Endothelial cell of umbilical vein (primary cell): Measurements from ENCODE around the gene TGM3.

Experiments
- CTCF ChIP-seq, 2 donors: IDR thresholded peaks; 1 replicate in 1 of 2; 2 replicates in 1 of 2; pipeline ENCODE4 v1.5.1; 2011; ENCODE audit warnings: low read length in 2 of 2, mild to moderate bottlenecking in 2 of 2, moderate library complexity in 2 of 2, control low read depth in 1 of 2, inconsistent platforms in 1 of 2, low read depth in 1 of 2; ENCODE audit not compliant: insufficient read depth in 1 of 2; ENCODE audit errors: extremely low read depth in 1 of 2
- EZH2 ChIP-seq: IDR thresholded peaks from 2 replicates; pipeline ENCODE4 v1.6.1; 2012; ENCODE audit warnings: borderline replicate concordance, low read depth, mild to moderate bottlenecking, moderate library complexity, low read length, inconsistent platforms; ENCODE audit not compliant: severe bottlenecking
- POLR2AphosphoS5 ChIP-seq: IDR thresholded peaks from 2 replicates; pipeline ENCODE4 v1.6.1; 2012; ENCODE audit warnings: low read depth, mild to moderate bottlenecking, control low read depth, low read length, moderate library complexity; ENCODE audit not compliant: insufficient read depth

- TF ChIP-seq CTCF (IDR thresholded peaks at IDR 0.05; ENCODE audit: extremely low read depth in 1 of 2, insufficient read depth in 1 of 2, low read depth in 1 of 2, low read length in 2 of 2) (no peak), EZH2 (peak; percentile 9), POLR2AphosphoS5 (no peak)
These were observed 65.3 kb downstream of the TGM3 start for GRCh38 chr20:2361035-2361593.
